Stimulated activated CD8-positive, alpha-beta memory T cell treated with anti-CD3 and anti-CD28 coated beads, Interleukin-7, amount 100 ng/mL, for 24 hours (primary cell): ENCODE results near the gene NCAPD3.

Experiments
- DNase-seq: peaks from one replicate; pipeline ENCODE4 v3.0.0-alpha.2; 2020; ENCODE audit warnings: low read depth

NCAPD3 gene

GRCh38 chr11:134158023-134158422, 65.7 kb downstream of the NCAPD3 start:
- no peak for DNase-seq

- DNase-seq, result no peak
Observed at GRCh38 chr11:134157451-134157850, 66.3 kb downstream of the NCAPD3 start.

GRCh38 chr11:134155946-134156865, 67.6 kb downstream of the NCAPD3 start:
- DNase-seq, result no peak

- DNase-seq, result no peak
Observed at GRCh38 chr11:134155456-134155855, 68.3 kb downstream of the NCAPD3 start.

GRCh38 chr11:134154441-134154840, 69.3 kb downstream of the NCAPD3 start:
- DNase-seq, result no peak

- no peak for DNase-seq
Observed at GRCh38 chr11:134153147-134153905, 70.4 kb downstream of the NCAPD3 start.

- no peak for DNase-seq
Observed at GRCh38 chr11:134152696-134153095, 71.1 kb downstream of the NCAPD3 start.

- DNase-seq, result no peak
Observed at GRCh38 chr11:134151083-134151747, 72.6 kb downstream of the NCAPD3 start.

- no peak for DNase-seq
Observed at GRCh38 chr11:134150195-134150903, 73.4 kb downstream of the NCAPD3 start.

GRCh38 chr11:134149371-134149770, 74.4 kb downstream of the NCAPD3 start:
- no peak for DNase-seq

- DNase-seq, result no peak
Observed at GRCh38 chr11:134146598-134146997, 77.2 kb downstream of the NCAPD3 start.

- no peak for DNase-seq
Observed at GRCh38 chr11:134145715-134146114, 78.1 kb downstream of the NCAPD3 start.

GRCh38 chr11:134144744-134145143, 79.0 kb downstream of the NCAPD3 start:
- DNase-seq, result no peak

- no peak for DNase-seq
Observed at GRCh38 chr11:134143801-134144200, 80.0 kb downstream of the NCAPD3 start.

GRCh38 chr11:134142536-134142935, 81.2 kb downstream of the NCAPD3 start:
- no peak for DNase-seq

- DNase-seq, result no peak
Observed at GRCh38 chr11:134140961-134141490, 82.7 kb downstream of the NCAPD3 start.

- no peak for DNase-seq
Observed at GRCh38 chr11:134139873-134140331, 83.9 kb downstream of the NCAPD3 start.

GRCh38 chr11:134139303-134139872, 84.4 kb downstream of the NCAPD3 start:
- DNase-seq, result no peak

- no peak for DNase-seq
Observed at GRCh38 chr11:134138376-134138775, 85.4 kb downstream of the NCAPD3 start.

- DNase-seq, result no peak
Observed at GRCh38 chr11:134134167-134134566, 89.6 kb downstream of the NCAPD3 start.

GRCh38 chr11:134132808-134133207, 91.0 kb downstream of the NCAPD3 start:
- DNase-seq, result no peak
